SU-DHL-6 (cell line): ENCODE results near the gene ACSL4.

Source experiments
- CTCF ChIP-seq: fragments of 200-600 bp; sonication (generic); IDR thresholded peaks from one replicate; pipeline ENCODE4 v1.5.1; 2017; ENCODE audit warnings: antibody characterized with exemption, mild to moderate bottlenecking, low read length, moderate library complexity; ENCODE audit not compliant: insufficient read depth, poor library complexity, severe bottlenecking
- EZH2phosphoT487 ChIP-seq: fragments of 200-600 bp; sonication (generic), shearing (Covaris generic); conservative IDR thresholded peaks from 2 replicates; pipeline ENCODE4 v1.6.1; 2018; ENCODE audit warnings: mild to moderate bottlenecking, antibody characterized with exemption, low read length, moderate library complexity, mixed read lengths

- no peak for TF ChIP-seq CTCF
- no peak for TF ChIP-seq EZH2phosphoT487
These were observed 72.5 kb downstream of the ACSL4 start for GRCh38 chrX:109660435-109661143.
